SK-N-SH (cell line): ENCODE data around the gene NOL4L. TPM values are rescaled to one million over a fixed set of nuclear protein-coding genes. Genes with fewer than 3 reads are reported as not detected.

ENCODE experiments used
- CTCF ChIA-PET: fragments of 300-600, 350-600 bp; formaldehyde crosslinking; extraction: SDS; loops from one replicate; lab custom pipeline; 2021; lab: Yijun Ruan, JAX
- POLR2A ChIA-PET: fragments of 350-600 bp; sonication (Branson Sonifier 250); formaldehyde crosslinking; extraction: SDS; loops from one replicate; lab custom pipeline; 2020; ENCODE audit warnings: antibody characterized with exemption, inconsistent platforms; lab: Yijun Ruan, JAX
- DNase-seq: peaks from one replicate; pipeline ENCODE4 v3.0.0; 2012
- H2AFZ ChIP-seq: fragments of 200-600 bp; sonication (generic); 2 replicates; pipeline ENCODE4 v1.8.1; 2016; ENCODE audit warnings: antibody characterized with exemption, mild to moderate bottlenecking, low read depth
- H3F3A ChIP-seq: fragments of 200-600 bp; sonication (generic); replicated peaks from 2 replicates; pipeline ENCODE3; 2016; ENCODE audit warnings: antibody characterized with exemption, mild to moderate bottlenecking; ENCODE audit not compliant: insufficient read depth
- H3K27ac ChIP-seq, 2 experiments: fragments of 200-500 bp in 1 of 2; fragments of 200-600 bp in 1 of 2; sonication (Bioruptor generic) in 1 of 2; sonication (generic), shearing (Covaris generic) in 1 of 2; 2 replicates each; pipeline versions ENCODE4 v1.5.1 to v1.6.1; 2014 to 2016; ENCODE audit warnings: low read depth in 2 of 2, inconsistent platforms in 1 of 2, low read length in 1 of 2, mild to moderate bottlenecking in 1 of 2, mixed read lengths in 1 of 2
- H3K27me3 ChIP-seq: fragments of 200-600 bp; sonication (generic), shearing (Covaris generic); 2 replicates; pipeline ENCODE4 v1.6.1; 2016; ENCODE audit warnings: mixed run types; ENCODE audit not compliant: insufficient read depth
- H3K36me3 ChIP-seq, 2 experiments: fragments of 200-500 bp in 1 of 2; fragments of 200-600 bp in 1 of 2; sonication (Bioruptor generic) in 1 of 2; sonication (generic) in 1 of 2; replicated peaks in 1 of 2; 2 replicates each; pipeline versions ENCODE3 to v1.5.1; 2014 to 2016; ENCODE audit warnings: low read length in 1 of 2, mild to moderate bottlenecking in 1 of 2; ENCODE audit not compliant: insufficient read depth in 2 of 2, control insufficient read depth in 1 of 2
- H3K4me1 ChIP-seq, 2 experiments: fragments of 200-500 bp in 1 of 2; fragments of 200-600 bp in 1 of 2; sonication (Bioruptor generic) in 1 of 2; sonication (generic), shearing (Covaris generic) in 1 of 2; 2 replicates each; pipeline versions ENCODE4 v1.5.1 to v1.6.1; 2014 to 2016; ENCODE audit warnings: low read depth in 1 of 2, low read length in 1 of 2, mixed run types in 1 of 2; ENCODE audit not compliant: insufficient read depth in 2 of 2, control insufficient read depth in 1 of 2
- H3K4me2 ChIP-seq: fragments of 200-600 bp; sonication (generic), shearing (Covaris generic); 2 replicates; pipeline ENCODE4 v1.6.1; 2017; ENCODE audit warnings: mixed run types
- H3K4me3 ChIP-seq, 2 experiments: fragments of 200-500 bp in 1 of 2; fragments of 200-600 bp in 1 of 2; sonication (Bioruptor generic) in 1 of 2; sonication (generic), shearing (Covaris generic) in 1 of 2; 2 replicates each; pipeline versions ENCODE4 v1.5.1 to v1.8.1; 2014 to 2016; ENCODE audit warnings: low read depth in 2 of 2, inconsistent platforms in 1 of 2, low read length in 1 of 2, mild to moderate bottlenecking in 1 of 2, mixed read lengths in 1 of 2, moderate library complexity in 1 of 2
- H3K79me2 ChIP-seq: fragments of 200-600 bp; sonication (generic); 2 replicates; pipeline ENCODE4 v1.8.1; 2017; ENCODE audit warnings: mild to moderate bottlenecking; ENCODE audit not compliant: insufficient read depth
- H3K9ac ChIP-seq: fragments of 200-600 bp; sonication (generic); 2 replicates; pipeline ENCODE4 v1.6.1; 2017; ENCODE audit warnings: mixed run types
- H3K9me2 ChIP-seq: fragments of 200-600 bp; sonication (generic); 2 replicates; pipeline ENCODE4 v1.6.1; 2017; ENCODE audit warnings: mixed run types
- H3K9me3 ChIP-seq: fragments of 200-600 bp; sonication (generic); 2 replicates; pipeline ENCODE4 v1.6.1; 2017; ENCODE audit warnings: mixed run types, mild to moderate bottlenecking, moderate library complexity
- H4K20me1 ChIP-seq: fragments of 200-600 bp; sonication (generic); 2 replicates; pipeline ENCODE4 v1.6.1; 2017; ENCODE audit warnings: mild to moderate bottlenecking, mixed run types; ENCODE audit not compliant: insufficient read depth
- CHD2 ChIP-seq: fragments of 150-350 bp; IDR thresholded peaks from 2 replicates; pipeline ENCODE4 v1.6.1; 2018; ENCODE audit warnings: low read length; ENCODE audit not compliant: partially characterized antibody
- EP300 ChIP-seq, 2 experiments: IDR thresholded peaks; 2 replicates each; pipeline versions ENCODE4 v1.4.0 to v1.6.1; 2012; ENCODE audit warnings: borderline replicate concordance in 1 of 2, low read depth in 1 of 2, low read length in 1 of 2
- EZH2phosphoT487 ChIP-seq: fragments of 200-600 bp; sonication (generic); IDR thresholded peaks from 2 replicates; pipeline ENCODE4 v1.6.1; 2017; ENCODE audit warnings: low read depth, mixed run types, mild to moderate bottlenecking, antibody characterized with exemption, moderate library complexity, borderline replicate concordance
- MXI1 ChIP-seq: IDR thresholded peaks from 2 replicates; pipeline ENCODE4 v1.6.1; 2012; ENCODE audit warnings: mild to moderate bottlenecking, low read depth, low read length, improper control_type of control experiment
- POLR2AphosphoS5 ChIP-seq: IDR thresholded peaks from 2 replicates; pipeline ENCODE4 v1.6.1; 2012; ENCODE audit warnings: low read depth, low read length
- RXRA ChIP-seq: IDR thresholded peaks from 2 replicates; pipeline ENCODE4 v1.4.0; 2012; ENCODE audit warnings: low read depth, mild to moderate bottlenecking, borderline replicate concordance
- SIN3A ChIP-seq: IDR thresholded peaks from 2 replicates; pipeline ENCODE4 v1.6.1; 2012; ENCODE audit warnings: low read depth, mild to moderate bottlenecking, low read length, moderate library complexity, borderline replicate concordance
- SMC3 ChIP-seq: IDR thresholded peaks from 2 replicates; pipeline ENCODE4 v1.6.1; 2012; ENCODE audit warnings: low read depth, low read length, improper control_type of control experiment
- TCF12 ChIP-seq: IDR thresholded peaks from 2 replicates; pipeline ENCODE4 v1.4.0; 2012
- TEAD4 ChIP-seq: IDR thresholded peaks from 2 replicates; pipeline ENCODE4 v1.4.0; 2012; ENCODE audit warnings: mild to moderate bottlenecking, borderline replicate concordance; ENCODE audit not compliant: insufficient read depth
- YY1 ChIP-seq: IDR thresholded peaks from 2 replicates; pipeline ENCODE4 v1.4.0; 2012; ENCODE audit warnings: low read depth, mild to moderate bottlenecking
- WGBS: methylation state at CpG from one replicate; pipeline ENCODE4 v1.1.6; 2017; ENCODE audit warnings: low lambda C conversion rate; 5-methylcytosine and 5-hydroxymethylcytosine counted together
- polyA plus RNA-seq, 3 experiments: library from polyadenylated mRNA; depleted of rRNA; stranded (reverse); fragments of >200 nt; gene quantifications; 2 replicates each; pipeline ENCODE4 v1.2.3, GENCODE V29; 2012
- TF ChIP-seq, protein P1 (sequence below): fragments of 150-350 bp; IDR thresholded peaks from 2 replicates; pipeline ENCODE4 v1.6.1; 2017; ENCODE audit warnings: antibody characterized with exemption, low read length, low read depth, borderline replicate concordance
- TF ChIP-seq, protein P2 (sequence below): IDR thresholded peaks from 2 replicates; pipeline ENCODE4 v1.4.0; 2012; ENCODE audit warnings: low read depth, borderline replicate concordance
- TF ChIP-seq, protein P3 (sequence below): IDR thresholded peaks from 2 replicates; pipeline ENCODE4 v1.4.0; 2012; ENCODE audit warnings: low read depth
- TF ChIP-seq, protein P4 (sequence below): fragments of 150-350 bp; IDR thresholded peaks from 2 replicates; pipeline ENCODE4 v1.6.1; 2016; ENCODE audit warnings: mild to moderate bottlenecking, low read depth, low read length
- TF ChIP-seq, protein P5 (sequence below): fragments of 200-600 bp; sonication (generic); IDR thresholded peaks from 2 replicates; pipeline ENCODE4 v1.6.1; 2017; ENCODE audit warnings: antibody characterized with exemption, mild to moderate bottlenecking, moderate library complexity

The NOL4L gene
- polyA plus RNA-seq, 1 of the 3 experiments (the other 2 are of a cell fraction) = 14.3 TPM

DNA sequence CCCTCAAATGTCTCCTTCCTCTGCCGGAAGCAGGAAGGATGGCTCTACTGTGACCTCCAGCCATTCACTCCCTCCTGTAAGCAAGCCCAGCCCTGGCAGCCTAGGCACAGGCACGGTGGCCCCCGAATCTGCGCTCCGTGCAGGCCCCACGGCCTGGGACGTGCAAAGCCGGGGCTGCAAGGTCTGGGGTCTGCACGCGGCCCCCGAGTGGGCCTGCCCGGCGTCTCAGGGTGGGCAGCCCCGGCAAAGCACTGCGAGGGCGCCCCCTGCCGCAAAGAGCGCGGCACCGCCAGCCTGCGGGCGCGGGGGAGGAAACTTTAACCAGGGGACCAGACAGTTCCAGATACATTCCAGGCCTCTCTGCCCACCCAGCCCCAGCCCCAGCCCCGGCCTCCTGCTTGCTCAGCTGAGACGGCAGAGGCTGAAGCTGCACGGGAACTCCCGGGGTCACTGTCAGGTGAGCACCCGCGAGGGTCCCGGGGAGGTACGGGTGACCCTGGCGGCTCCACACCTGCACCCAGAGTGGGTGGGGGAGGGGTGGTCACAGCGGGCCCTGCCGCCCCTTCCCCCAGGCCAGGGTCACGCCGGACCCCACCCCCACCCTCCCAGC is 128.2 kb downstream of the NOL4L start (continued):
- TF ChIP-seq, protein P1, sequence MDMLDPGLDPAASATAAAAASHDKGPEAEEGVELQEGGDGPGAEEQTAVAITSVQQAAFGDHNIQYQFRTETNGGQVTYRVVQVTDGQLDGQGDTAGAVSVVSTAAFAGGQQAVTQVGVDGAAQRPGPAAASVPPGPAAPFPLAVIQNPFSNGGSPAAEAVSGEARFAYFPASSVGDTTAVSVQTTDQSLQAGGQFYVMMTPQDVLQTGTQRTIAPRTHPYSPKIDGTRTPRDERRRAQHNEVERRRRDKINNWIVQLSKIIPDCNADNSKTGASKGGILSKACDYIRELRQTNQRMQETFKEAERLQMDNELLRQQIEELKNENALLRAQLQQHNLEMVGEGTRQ = no peak
- TF ChIP-seq SMC3 (peak; percentile 67), MXI1 (no peak), TEAD4 (0 out of 2 replicates have a peak, but pooled peaks have one; percentile 61), YY1 (no peak), SIN3A (peak; percentile 32; the same call in 1 of the 2 replicates), EP300 (IDR thresholded peaks at IDR 0.05; ENCODE audit: borderline replicate concordance in 1 of 2, low read depth in 1 of 2, low read length in 1 of 2) (no peak; a peak in 1 of 4 replicates)
- TF ChIP-seq, protein P2, sequence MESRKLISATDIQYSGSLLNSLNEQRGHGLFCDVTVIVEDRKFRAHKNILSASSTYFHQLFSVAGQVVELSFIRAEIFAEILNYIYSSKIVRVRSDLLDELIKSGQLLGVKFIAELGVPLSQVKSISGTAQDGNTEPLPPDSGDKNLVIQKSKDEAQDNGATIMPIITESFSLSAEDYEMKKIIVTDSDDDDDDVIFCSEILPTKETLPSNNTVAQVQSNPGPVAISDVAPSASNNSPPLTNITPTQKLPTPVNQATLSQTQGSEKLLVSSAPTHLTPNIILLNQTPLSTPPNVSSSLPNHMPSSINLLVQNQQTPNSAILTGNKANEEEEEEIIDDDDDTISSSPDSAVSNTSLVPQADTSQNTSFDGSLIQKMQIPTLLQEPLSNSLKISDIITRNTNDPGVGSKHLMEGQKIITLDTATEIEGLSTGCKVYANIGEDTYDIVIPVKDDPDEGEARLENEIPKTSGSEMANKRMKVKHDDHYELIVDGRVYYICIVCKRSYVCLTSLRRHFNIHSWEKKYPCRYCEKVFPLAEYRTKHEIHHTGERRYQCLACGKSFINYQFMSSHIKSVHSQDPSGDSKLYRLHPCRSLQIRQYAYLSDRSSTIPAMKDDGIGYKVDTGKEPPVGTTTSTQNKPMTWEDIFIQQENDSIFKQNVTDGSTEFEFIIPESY = no peak
- TF ChIP-seq, protein P3, sequence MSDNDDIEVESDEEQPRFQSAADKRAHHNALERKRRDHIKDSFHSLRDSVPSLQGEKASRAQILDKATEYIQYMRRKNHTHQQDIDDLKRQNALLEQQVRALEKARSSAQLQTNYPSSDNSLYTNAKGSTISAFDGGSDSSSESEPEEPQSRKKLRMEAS = no peak

DNA sequence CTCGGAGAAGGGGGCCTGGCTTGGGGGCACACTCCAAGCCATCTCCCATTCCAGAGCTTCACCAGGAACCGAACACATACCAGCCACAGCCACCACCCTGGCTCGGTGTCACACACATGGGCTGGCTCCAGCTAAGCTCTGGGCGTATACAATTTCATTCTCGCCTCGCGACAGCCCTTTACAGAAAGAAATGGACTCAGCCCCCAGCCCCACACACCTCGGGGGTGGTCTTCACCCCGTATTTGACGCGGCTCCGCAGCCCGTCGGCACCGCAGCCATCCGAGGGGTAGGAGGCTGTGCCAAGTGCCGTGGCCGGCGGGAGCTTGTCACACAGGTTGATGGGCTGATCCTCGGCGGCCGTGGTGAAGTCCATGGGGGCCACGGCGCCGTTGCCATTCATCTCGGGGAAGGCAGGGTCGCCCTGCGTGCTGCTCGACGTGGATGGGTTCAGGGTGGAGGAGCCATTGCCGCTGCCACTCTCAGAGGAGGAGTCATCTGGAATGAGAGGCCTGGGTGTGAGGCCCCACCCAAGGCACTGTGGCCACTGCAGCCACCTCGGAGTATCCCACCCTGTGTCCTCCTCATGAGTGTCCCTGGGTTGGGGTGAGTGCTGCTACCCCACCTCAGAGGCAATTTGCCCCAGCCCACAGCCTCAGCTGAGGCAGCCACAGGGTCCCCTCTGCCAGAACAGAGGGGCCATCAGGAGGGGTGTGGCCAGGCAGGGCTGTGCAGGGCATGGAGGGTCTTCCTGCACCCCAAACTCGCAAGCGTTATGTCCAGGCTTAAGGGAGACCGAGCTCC is 129.0 kb downstream of the NOL4L start:
- ChIA-PET POLR2A (interaction anchor here (0.6 to 2.2 kb wide), 3 partner anchors 11 to 852 kb away, joined by 3 to 8 read pairs (median 6); no protein-coding TSS in a partner anchor), CTCF (interaction anchor here (0.5 to 6.0 kb wide), 26 partner anchors 10 to 624 kb away, joined by 3 to 41 read pairs (median 4); no protein-coding TSS in a partner anchor)
- peaks cover 25% of the 10 kb centered on the region for H4K20me1 ChIP-seq
- peaks cover 47% of the 10 kb centered on the region; the same call in 1 of the 2 replicates for H3K79me2 ChIP-seq
- no peak overlapping the region for H2AFZ ChIP-seq
- no peaks in the 10 kb centered on the region for H3K9me2 ChIP-seq
- H3K9me3 ChIP-seq = no peaks in the 10 kb centered on the region
- H3K9ac ChIP-seq = no peak overlapping the region
- peaks cover 8% of the 10 kb centered on the region for H3F3A ChIP-seq
- peaks cover 5 to 75% of the 10 kb centered on the region in 2 experiments; a peak in 3 of 4 replicates for H3K4me1 ChIP-seq
- H3K27me3 ChIP-seq = no peaks in the 10 kb centered on the region
- H3K4me2 ChIP-seq = peak overlapping the region; percentile 94; the same call in 1 of the 2 replicates
- WGBS = 89% methylated on average over 16 of the region's 35 CpGs
- TF ChIP-seq TEAD4 = no peak
- TF ChIP-seq TCF12 = no peak
- TF ChIP-seq, protein P4, sequence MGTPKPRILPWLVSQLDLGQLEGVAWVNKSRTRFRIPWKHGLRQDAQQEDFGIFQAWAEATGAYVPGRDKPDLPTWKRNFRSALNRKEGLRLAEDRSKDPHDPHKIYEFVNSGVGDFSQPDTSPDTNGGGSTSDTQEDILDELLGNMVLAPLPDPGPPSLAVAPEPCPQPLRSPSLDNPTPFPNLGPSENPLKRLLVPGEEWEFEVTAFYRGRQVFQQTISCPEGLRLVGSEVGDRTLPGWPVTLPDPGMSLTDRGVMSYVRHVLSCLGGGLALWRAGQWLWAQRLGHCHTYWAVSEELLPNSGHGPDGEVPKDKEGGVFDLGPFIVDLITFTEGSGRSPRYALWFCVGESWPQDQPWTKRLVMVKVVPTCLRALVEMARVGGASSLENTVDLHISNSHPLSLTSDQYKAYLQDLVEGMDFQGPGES = no peak
- no peak for TF ChIP-seq RXRA
- TF ChIP-seq EP300 (IDR thresholded peaks at IDR 0.05; ENCODE audit: borderline replicate concordance in 1 of 2, low read depth in 1 of 2, low read length in 1 of 2) = no peak
- TF ChIP-seq POLR2AphosphoS5 = no peak
- TF ChIP-seq, protein P5, sequence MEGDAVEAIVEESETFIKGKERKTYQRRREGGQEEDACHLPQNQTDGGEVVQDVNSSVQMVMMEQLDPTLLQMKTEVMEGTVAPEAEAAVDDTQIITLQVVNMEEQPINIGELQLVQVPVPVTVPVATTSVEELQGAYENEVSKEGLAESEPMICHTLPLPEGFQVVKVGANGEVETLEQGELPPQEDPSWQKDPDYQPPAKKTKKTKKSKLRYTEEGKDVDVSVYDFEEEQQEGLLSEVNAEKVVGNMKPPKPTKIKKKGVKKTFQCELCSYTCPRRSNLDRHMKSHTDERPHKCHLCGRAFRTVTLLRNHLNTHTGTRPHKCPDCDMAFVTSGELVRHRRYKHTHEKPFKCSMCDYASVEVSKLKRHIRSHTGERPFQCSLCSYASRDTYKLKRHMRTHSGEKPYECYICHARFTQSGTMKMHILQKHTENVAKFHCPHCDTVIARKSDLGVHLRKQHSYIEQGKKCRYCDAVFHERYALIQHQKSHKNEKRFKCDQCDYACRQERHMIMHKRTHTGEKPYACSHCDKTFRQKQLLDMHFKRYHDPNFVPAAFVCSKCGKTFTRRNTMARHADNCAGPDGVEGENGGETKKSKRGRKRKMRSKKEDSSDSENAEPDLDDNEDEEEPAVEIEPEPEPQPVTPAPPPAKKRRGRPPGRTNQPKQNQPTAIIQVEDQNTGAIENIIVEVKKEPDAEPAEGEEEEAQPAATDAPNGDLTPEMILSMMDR = no peak
- TF ChIP-seq, protein P2 = no peak
- no peak for TF ChIP-seq CHD2
- no peak for TF ChIP-seq EZH2phosphoT487
- no peak for DNase-seq
- H3K4me3 ChIP-seq = no peak overlapping the region
- peak overlapping the region in 1 of 2 experiments; percentile 94; a peak in 3 of 4 replicates for H3K27ac ChIP-seq
- H3K36me3 ChIP-seq = peaks cover 5 to 45% of the 10 kb centered on the region in 2 experiments
